Endothelial cell of umbilical vein (primary cell): ENCODE results near the gene CALR3.

Experiments
- CTCF ChIP-seq, 2 donors: IDR thresholded peaks; 1 replicate in 1 of 2; 2 replicates in 1 of 2; pipeline ENCODE4 v1.5.1; 2011; ENCODE audit warnings: low read length in 2 of 2, mild to moderate bottlenecking in 2 of 2, moderate library complexity in 2 of 2, control low read depth in 1 of 2, inconsistent platforms in 1 of 2, low read depth in 1 of 2; ENCODE audit not compliant: insufficient read depth in 1 of 2; ENCODE audit errors: extremely low read depth in 1 of 2
- EZH2 ChIP-seq: IDR thresholded peaks from 2 replicates; pipeline ENCODE4 v1.6.1; 2012; ENCODE audit warnings: borderline replicate concordance, low read depth, mild to moderate bottlenecking, moderate library complexity, low read length, inconsistent platforms; ENCODE audit not compliant: severe bottlenecking
- FOS ChIP-seq: IDR thresholded peaks from 2 replicates; pipeline ENCODE4 v1.6.1; 2011; ENCODE audit warnings: mild to moderate bottlenecking, low read length, moderate library complexity, borderline replicate concordance; ENCODE audit not compliant: insufficient read depth
- GATA2 ChIP-seq: IDR thresholded peaks from 2 replicates; pipeline ENCODE4 v1.7.0; 2011; ENCODE audit warnings: low read depth, mild to moderate bottlenecking, moderate library complexity, mixed read lengths, low read length; ENCODE audit not compliant: insufficient read length, insufficient read depth
- JUN ChIP-seq: IDR thresholded peaks from 2 replicates; pipeline ENCODE4 v1.6.1; 2011; ENCODE audit warnings: borderline replicate concordance, low read depth; ENCODE audit not compliant: insufficient read length, insufficient read depth
- MYC ChIP-seq: IDR thresholded peaks from one replicate; pipeline ENCODE4 v1.6.1; 2011; ENCODE audit warnings: mild to moderate bottlenecking, low read depth, low read length
- POLR2A ChIP-seq: IDR thresholded peaks from 2 replicates; pipeline ENCODE4 v1.6.1; 2012; ENCODE audit warnings: low read depth, mild to moderate bottlenecking, control low read depth, low read length
- POLR2AphosphoS5 ChIP-seq: IDR thresholded peaks from 2 replicates; pipeline ENCODE4 v1.6.1; 2012; ENCODE audit warnings: low read depth, mild to moderate bottlenecking, control low read depth, low read length, moderate library complexity; ENCODE audit not compliant: insufficient read depth

DNA sequence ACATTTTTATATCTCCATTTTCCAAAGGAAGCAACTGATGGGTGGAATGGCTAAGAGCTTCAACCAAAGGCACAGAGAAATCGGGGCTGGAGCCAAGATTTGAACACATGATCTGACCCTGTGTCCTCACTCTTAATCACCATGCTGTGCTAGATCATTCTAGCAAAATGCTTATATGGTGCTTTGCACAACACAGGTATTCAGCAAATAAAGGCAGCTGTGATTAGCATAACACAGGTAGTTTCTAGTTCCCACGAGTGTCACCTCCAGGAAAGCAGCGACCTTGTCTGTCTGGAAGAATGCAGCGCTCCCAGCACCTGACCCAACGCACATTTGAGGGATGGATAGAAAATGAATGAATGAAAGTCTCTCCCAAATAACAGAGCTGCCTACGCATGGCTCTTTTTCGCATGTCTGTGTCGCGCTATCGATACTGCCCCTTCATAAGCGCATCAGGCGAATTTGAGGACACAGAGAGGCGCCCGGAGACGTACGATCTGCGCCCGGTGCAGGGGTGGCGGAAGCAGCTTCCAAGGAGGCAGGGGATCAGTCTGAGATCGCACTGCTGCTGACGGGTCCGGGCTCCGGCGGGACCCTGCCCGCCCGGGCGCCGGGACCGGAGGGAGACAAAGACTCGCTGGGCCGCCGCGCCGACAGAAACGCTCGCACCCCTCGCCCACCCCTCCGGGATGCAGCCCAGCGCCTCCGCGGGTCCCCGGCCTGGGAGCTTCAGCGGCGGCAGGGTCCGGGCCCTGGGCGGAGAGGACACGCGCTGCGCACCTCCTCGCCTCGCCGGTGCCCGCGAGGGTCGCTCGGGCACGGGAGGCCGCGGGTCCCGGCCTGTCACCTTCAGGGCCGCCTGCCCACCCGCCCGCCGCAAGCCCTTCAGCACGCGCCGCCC, 24.8 kb downstream of the CALR3 start:
- TF ChIP-seq EZH2 (no peak), CTCF (IDR thresholded peaks at IDR 0.05; ENCODE audit: extremely low read depth in 1 of 2, insufficient read depth in 1 of 2, low read depth in 1 of 2, low read length in 2 of 2) (no peak), JUN (no peak), POLR2AphosphoS5 (no peak), FOS (no peak), POLR2A (no peak), MYC (no peak), GATA2 (no peak)
